Loucy (cell line): ENCODE data around the gene TMED4.

ENCODE experiments used
- H2AFZ ChIP-seq: fragments of 200-600 bp; sonication (generic); 2 replicates; pipeline ENCODE4 v1.6.0; 2016; ENCODE audit warnings: antibody characterized with exemption, mild to moderate bottlenecking, low read length, moderate library complexity
- H3F3A ChIP-seq: fragments of 200-600 bp; 2 replicates; pipeline ENCODE4 v1.6.0; 2016; ENCODE audit warnings: antibody characterized with exemption, low read depth, mild to moderate bottlenecking
- H3K27me3 ChIP-seq: fragments of 200-600 bp; sonication (generic); 2 replicates; pipeline ENCODE4 v1.6.1; 2014; ENCODE audit warnings: low read length, mild to moderate bottlenecking; ENCODE audit not compliant: insufficient read depth, poor library complexity, severe bottlenecking
- H3K36me3 ChIP-seq: fragments of 200-600 bp; sonication (generic); 2 replicates; pipeline ENCODE4 v1.6.1; 2016; ENCODE audit warnings: low read length; ENCODE audit not compliant: insufficient read depth
- H3K4me1 ChIP-seq: fragments of 200-600 bp; sonication (generic); 2 replicates; pipeline ENCODE4 v1.5.1; 2014; ENCODE audit warnings: low read length, mild to moderate bottlenecking; ENCODE audit not compliant: insufficient read depth, poor library complexity, severe bottlenecking
- H3K4me2 ChIP-seq: fragments of 200-600 bp; sonication (generic); 2 replicates; pipeline ENCODE4 v1.6.0; 2014; ENCODE audit warnings: antibody characterized with exemption, low read length, low read depth, mild to moderate bottlenecking; ENCODE audit not compliant: poor library complexity, severe bottlenecking
- H3K4me3 ChIP-seq: fragments of 200-600 bp; sonication (generic); 2 replicates; pipeline ENCODE4 v1.5.1; 2014; ENCODE audit warnings: low read length, mild to moderate bottlenecking, mixed read lengths; ENCODE audit not compliant: poor library complexity, severe bottlenecking
- H3K79me2 ChIP-seq: fragments of 200-600 bp; sonication (generic); 2 replicates; pipeline ENCODE4 v1.6.1; 2014; ENCODE audit warnings: low read length; ENCODE audit not compliant: insufficient read depth
- H3K9ac ChIP-seq: fragments of 200-600 bp; sonication (generic); 2 replicates; pipeline ENCODE4 v1.6.0; 2014; ENCODE audit warnings: mild to moderate bottlenecking, low read depth, low read length, moderate library complexity; ENCODE audit not compliant: poor library complexity, severe bottlenecking
- H3K9me2 ChIP-seq: fragments of 200-600 bp; sonication (generic); replicated peaks from 2 replicates; pipeline ENCODE4 v1.6.1; 2016; ENCODE audit warnings: low read depth, low read length, mixed read lengths
- H3K9me3 ChIP-seq: fragments of 200-600 bp; sonication (generic); 2 replicates; pipeline ENCODE4 v1.6.1; 2014; ENCODE audit warnings: mild to moderate bottlenecking, antibody characterized with exemption, low read length, low read depth; ENCODE audit not compliant: insufficient read depth
- H4K20me1 ChIP-seq: fragments of 200-600 bp; sonication (generic); 2 replicates; pipeline ENCODE4 v1.6.0; 2014; ENCODE audit warnings: antibody characterized with exemption, low read length, mild to moderate bottlenecking; ENCODE audit not compliant: insufficient read depth, poor library complexity, severe bottlenecking
- EZH2phosphoT487 ChIP-seq: fragments of 200-600 bp; IDR thresholded peaks from 2 replicates; pipeline ENCODE4 v1.6.1; 2018; ENCODE audit warnings: antibody characterized with exemption, mild to moderate bottlenecking, moderate library complexity, borderline replicate concordance
- TF ChIP-seq, protein P1 (sequence below): fragments of 200-600 bp; sonication (generic); conservative IDR thresholded peaks from 2 replicates; pipeline ENCODE4 v1.5.1; 2014; ENCODE audit warnings: mild to moderate bottlenecking, antibody characterized with exemption, low read length

TMED4 gene

DNA sequence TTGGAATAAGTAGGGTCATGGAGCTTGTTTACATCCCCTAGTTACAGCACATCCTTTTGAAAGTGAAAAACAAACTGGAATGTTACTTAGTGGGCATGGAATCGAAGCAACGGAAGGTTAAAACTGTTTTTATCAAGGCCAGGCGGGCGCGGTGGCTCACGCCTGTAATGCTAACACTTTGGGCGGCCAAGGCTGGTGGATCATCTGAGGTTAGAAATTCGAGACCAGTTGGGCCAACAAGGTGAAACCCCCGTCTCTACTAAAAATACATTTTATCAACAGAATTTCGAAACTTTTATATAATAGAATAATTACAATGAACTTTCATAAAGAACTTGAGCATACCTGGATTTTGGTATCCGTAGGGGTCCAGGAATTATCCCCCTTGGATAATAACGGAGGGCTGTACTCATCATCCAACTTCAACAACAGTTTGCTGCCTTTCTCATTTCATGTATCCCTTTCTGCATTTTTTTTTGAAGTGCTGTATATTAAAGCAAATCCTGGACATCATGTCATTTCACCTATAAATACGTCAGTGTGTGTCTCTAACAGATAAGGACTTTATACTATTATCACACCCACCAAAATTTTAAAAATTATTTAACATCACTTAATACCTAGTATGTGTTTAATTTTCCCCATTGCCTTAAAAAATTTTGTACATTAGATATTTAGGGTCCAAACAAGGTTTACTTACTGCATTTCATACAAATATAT lies 1.3 kb upstream of the TMED4 start:
- Histone ChIP-seq H3K36me3 (peaks cover 10% of the 10 kb centered on the region; the same call in 1 of the 2 replicates), H3K4me2 (peak overlapping the region; percentile 86), H4K20me1 (peaks cover 3% of the 10 kb centered on the region), H3K27me3 (no peaks in the 10 kb centered on the region), H3K9me3 (no peaks in the 10 kb centered on the region), H2AFZ (no peak overlapping the region), H3K9ac (peak overlapping the region; percentile 85), H3F3A (no peaks in the 10 kb centered on the region), H3K79me2 (peaks cover 31% of the 10 kb centered on the region), H3K4me3 (peak overlapping the region; percentile 95), H3K4me1 (peaks cover 12% of the 10 kb centered on the region), H3K9me2 (no peaks in the 10 kb centered on the region)
- TF ChIP-seq, protein P1, sequence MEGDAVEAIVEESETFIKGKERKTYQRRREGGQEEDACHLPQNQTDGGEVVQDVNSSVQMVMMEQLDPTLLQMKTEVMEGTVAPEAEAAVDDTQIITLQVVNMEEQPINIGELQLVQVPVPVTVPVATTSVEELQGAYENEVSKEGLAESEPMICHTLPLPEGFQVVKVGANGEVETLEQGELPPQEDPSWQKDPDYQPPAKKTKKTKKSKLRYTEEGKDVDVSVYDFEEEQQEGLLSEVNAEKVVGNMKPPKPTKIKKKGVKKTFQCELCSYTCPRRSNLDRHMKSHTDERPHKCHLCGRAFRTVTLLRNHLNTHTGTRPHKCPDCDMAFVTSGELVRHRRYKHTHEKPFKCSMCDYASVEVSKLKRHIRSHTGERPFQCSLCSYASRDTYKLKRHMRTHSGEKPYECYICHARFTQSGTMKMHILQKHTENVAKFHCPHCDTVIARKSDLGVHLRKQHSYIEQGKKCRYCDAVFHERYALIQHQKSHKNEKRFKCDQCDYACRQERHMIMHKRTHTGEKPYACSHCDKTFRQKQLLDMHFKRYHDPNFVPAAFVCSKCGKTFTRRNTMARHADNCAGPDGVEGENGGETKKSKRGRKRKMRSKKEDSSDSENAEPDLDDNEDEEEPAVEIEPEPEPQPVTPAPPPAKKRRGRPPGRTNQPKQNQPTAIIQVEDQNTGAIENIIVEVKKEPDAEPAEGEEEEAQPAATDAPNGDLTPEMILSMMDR: no peak
- no peak for TF ChIP-seq EZH2phosphoT487

DNA sequence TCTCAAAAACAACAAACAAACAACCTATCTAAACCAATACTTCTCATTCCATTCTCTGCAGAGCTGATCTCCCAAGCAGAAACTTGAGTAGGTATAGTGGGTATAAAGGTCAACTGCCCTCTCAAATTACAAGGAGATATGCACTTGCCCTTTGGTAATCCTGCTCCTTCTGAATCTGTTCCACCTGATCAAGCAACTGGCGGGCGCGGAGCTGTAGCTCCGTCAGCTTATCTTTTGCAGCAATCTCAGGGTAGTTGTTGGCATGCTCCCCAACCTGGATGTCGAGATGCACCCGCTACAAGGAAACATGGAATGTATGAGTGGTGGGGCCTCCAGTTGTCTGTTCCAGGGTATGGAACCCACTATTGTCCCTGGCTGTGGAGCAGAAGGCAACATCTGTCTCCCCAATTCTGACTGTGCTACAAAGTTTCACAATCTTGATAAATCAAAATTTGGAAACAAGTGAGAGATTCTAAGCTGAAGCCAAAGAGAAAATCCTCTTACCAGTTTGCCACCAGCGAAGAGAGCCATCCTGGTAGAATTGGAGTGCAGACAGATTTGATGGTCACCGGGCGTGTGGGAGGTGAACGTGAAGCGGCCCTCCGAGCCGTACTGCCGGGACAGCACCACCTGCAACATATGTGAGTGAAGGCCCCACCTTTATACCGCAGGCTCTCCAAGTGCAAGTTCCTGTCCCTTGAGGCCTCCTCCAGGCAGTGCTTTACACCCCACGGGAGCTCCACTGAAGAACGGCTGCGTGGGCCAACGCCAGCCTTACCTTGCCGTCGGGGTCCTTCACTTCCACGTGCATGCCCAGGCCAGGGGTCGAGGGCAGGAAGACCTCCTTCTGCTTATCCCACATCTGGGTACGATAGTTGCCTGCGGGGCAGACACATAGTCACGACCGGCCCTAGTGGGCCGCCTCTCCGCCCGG lies 819 bp downstream of the TMED4 start:
- no peaks in the 10 kb centered on the region for H3F3A ChIP-seq
- peak overlapping the region; percentile 95 for H3K4me3 ChIP-seq
- H3K79me2 ChIP-seq: peaks cover 31% of the 10 kb centered on the region
- H3K9me3 ChIP-seq: no peaks in the 10 kb centered on the region
- H3K9me2 ChIP-seq: no peaks in the 10 kb centered on the region
- no peaks in the 10 kb centered on the region for H3K27me3 ChIP-seq
- peaks cover 14% of the 10 kb centered on the region; the same call in 1 of the 2 replicates for H3K36me3 ChIP-seq
- H3K4me2 ChIP-seq: peak overlapping the region; percentile 93
- peak overlapping the region; percentile 97 for H3K9ac ChIP-seq
- H4K20me1 ChIP-seq: peaks cover 5% of the 10 kb centered on the region
- peak overlapping the region; percentile 80 for H2AFZ ChIP-seq
- peaks cover 12% of the 10 kb centered on the region for H3K4me1 ChIP-seq
- TF ChIP-seq, protein P1: no peak
- no peak for TF ChIP-seq EZH2phosphoT487

DNA sequence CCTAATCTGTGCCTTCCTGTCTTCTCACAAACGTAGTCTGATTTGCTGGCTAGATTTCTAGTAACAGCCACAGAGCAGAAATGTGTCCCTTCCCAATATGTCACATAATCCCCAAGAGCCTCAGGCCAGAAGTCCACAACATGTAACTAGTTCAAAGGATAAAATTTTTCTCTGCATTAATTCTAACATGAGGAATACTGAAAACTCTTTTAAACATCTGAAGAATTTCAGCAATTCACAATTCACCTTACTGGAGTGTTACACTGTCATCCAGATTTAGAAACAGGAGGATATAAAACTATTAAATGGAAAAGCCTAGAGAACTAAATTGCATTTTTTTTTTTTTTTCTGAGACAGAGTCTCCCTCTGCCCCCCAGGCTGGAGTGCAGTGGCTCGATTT lies 5.8 kb downstream of the TMED4 start:
- Histone ChIP-seq H3K36me3 (peaks cover 25% of the 10 kb centered on the region; the same call in 1 of the 2 replicates), H3K79me2 (peaks cover 63% of the 10 kb centered on the region), H2AFZ (no peak overlapping the region), H3K4me1 (peaks cover 32% of the 10 kb centered on the region), H3K9me3 (no peaks in the 10 kb centered on the region), H3K4me3 (no peak overlapping the region), H4K20me1 (peaks cover 25% of the 10 kb centered on the region), H3K9ac (no peak overlapping the region), H3K9me2 (no peaks in the 10 kb centered on the region), H3K27me3 (no peaks in the 10 kb centered on the region), H3K4me2 (no peak overlapping the region), H3F3A (no peaks in the 10 kb centered on the region)
- TF ChIP-seq, protein P1: no peak
- no peak for TF ChIP-seq EZH2phosphoT487
